Muscle layer of colon (tissue), 2 donors: ENCODE results near the gene LITAF.
"Not testable (repeated sequence)": the region's sequence is repeated elsewhere in the genome, so short reads cannot be mapped to it uniquely, and the experiment has no call there.

Experiments
- H3K27ac ChIP-seq: one replicate; pipeline ENCODE4 v1.7.0; 2013; ENCODE audit warnings: low read depth, mild to moderate bottlenecking, low read length, moderate library complexity
- H3K27me3 ChIP-seq, 2 donors: one replicate each; pipeline ENCODE4 v1.7.0; 2013; ENCODE audit warnings: low read length in 2 of 2, mild to moderate bottlenecking in 2 of 2; ENCODE audit not compliant: insufficient read depth in 2 of 2, control insufficient read depth in 1 of 2
- H3K36me3 ChIP-seq: one replicate; pipeline ENCODE4 v1.7.0; 2013; ENCODE audit warnings: mild to moderate bottlenecking, low read length; ENCODE audit not compliant: insufficient read depth
- H3K4me1 ChIP-seq: one replicate; pipeline ENCODE4 v1.7.0; 2013; ENCODE audit warnings: mild to moderate bottlenecking, low read length; ENCODE audit not compliant: insufficient read depth
- H3K4me3 ChIP-seq, 2 donors: one replicate each; pipeline ENCODE4 v1.7.0; 2013; ENCODE audit warnings: low read length in 2 of 2, low read depth in 1 of 2, mild to moderate bottlenecking in 1 of 2, moderate library complexity in 1 of 2
- H3K9ac ChIP-seq: one replicate; pipeline ENCODE4 v1.7.0; 2013; ENCODE audit warnings: low read length
- H3K9me3 ChIP-seq: one replicate; pipeline ENCODE4 v1.7.0; 2013; ENCODE audit warnings: mild to moderate bottlenecking, low read length
- donor health status: abdominal sarcoma.
- donor health status: Adenocarcinoma of cecum.

The LITAF gene

DNA sequence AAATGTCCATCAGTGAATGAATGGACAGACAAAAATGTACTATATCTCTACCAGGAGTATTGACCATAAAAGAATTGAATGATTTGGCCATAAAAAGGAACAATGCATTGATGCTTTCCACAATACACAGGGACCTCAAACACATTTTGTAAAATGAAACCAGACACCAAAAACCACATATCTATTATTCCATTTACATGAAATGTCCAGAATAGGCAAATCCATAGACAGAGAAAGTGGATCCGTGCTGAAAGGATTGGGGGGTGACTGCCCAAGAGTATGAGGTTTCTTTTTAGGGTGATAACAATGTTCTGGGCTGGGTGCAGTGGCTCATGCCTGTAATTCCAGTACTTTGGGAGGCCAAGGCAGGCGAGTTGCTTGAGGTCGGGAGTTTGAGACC is 6.9 kb upstream of the LITAF start:
- no peaks in the 10 kb centered on the region for H3K27me3 ChIP-seq
- no peak overlapping the region for H3K9ac ChIP-seq
- no peak overlapping the region for H3K4me3 ChIP-seq
- H3K36me3 ChIP-seq = no peaks in the 10 kb centered on the region
- no peaks in the 10 kb centered on the region for H3K4me1 ChIP-seq
- H3K27ac ChIP-seq = no peak overlapping the region
- no peaks in the 10 kb centered on the region for H3K9me3 ChIP-seq

DNA sequence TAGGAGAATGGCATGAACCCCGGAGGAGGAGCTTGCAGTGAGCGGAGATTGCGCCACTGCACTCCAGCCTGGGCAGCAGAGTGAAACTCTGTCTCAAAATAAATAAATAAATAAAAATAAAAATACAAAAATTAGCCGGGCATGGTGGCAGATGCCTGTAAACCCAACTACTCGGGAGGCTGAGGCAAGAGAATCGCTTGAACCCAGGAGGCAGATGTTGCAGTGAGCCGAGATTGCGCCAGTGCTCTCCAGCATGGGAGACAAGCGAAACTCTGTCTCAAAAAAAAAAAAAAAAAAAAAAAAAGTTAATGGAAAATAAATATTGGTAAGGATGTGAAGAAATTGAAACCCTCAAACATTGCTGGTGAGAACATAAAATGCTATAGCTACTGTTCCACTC is 6.4 kb upstream of the LITAF start:
- not testable (repeated sequence) for H3K9ac ChIP-seq, H3K27me3 ChIP-seq, H3K4me3 ChIP-seq, H3K4me1 ChIP-seq, H3K36me3 ChIP-seq, H3K27ac ChIP-seq, H3K9me3 ChIP-seq

- not testable (repeated sequence) for H3K4me1 ChIP-seq, H3K9me3 ChIP-seq, H3K27me3 ChIP-seq, H3K36me3 ChIP-seq, H3K27ac ChIP-seq, H3K9ac ChIP-seq, H3K4me3 ChIP-seq
Measured at GRCh38 chr16:11591630-11592029, 4.9 kb upstream of the LITAF start.

GRCh38 chr16:11589198-11589550 is 2.5 kb upstream of the LITAF start:
- Histone ChIP-seq H3K4me1 (peaks cover 7% of the 10 kb centered on the region), H3K4me3 (no peak overlapping the region), H3K9ac (no peak overlapping the region), H3K9me3 (no peaks in the 10 kb centered on the region), H3K36me3 (no peaks in the 10 kb centered on the region), H3K27me3 (peaks cover 0 to 9% of the 10 kb centered on the region in 2 donors), H3K27ac (no peak overlapping the region)

DNA sequence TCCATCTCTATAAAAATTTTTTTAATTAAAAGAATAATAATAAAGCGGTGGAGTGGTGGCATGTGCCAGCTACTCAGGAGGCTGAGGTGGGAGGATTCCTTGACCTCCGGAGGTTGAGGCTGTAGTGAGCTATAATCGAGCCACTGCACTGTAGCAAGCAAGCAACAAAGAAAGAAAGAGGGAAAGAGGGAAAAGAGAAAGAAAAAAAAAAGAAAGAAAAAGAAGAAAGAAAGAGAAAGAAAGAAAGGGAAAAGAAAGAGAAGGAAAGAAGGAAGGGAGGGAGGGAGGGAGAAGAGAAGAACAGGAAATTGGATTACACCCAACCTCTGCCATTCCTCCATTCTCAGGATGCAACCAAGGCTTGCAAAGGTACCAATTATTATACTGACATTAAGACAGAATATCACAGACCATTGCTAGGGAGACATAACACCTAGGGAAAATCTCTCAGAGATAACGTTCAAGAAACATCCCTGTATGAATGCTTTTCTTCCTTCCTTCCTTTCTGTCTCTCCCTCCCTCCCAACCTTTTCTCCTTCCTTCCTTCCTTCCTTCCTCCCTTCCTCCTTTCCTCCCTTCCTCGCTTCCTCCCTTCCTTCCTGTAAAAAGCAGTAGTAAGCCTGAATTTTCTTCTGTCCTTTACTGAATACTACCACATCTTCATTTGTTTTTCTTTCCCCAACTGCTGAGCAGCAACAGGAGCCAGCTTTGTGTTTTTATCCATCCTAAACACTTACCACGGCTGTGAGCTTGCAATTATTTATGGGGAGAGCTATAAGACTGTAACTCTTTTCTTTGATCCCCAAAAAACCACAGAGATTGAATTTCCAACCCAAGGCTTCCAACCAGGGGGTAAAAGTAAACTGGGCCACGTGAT is 1.8 kb upstream of the LITAF start:
- Histone ChIP-seq H3K4me3 (no peak overlapping the region), H3K27me3 (peaks cover 0 to 9% of the 10 kb centered on the region in 2 donors), H3K9me3 (no peaks in the 10 kb centered on the region), H3K27ac (no peak overlapping the region), H3K9ac (no peak overlapping the region), H3K4me1 (peaks cover 7% of the 10 kb centered on the region), H3K36me3 (no peaks in the 10 kb centered on the region)

- Histone ChIP-seq H3K27ac (peak overlapping the region; percentile 73), H3K9ac (peak overlapping the region; percentile 82), H3K4me1 (peaks cover 7% of the 10 kb centered on the region), H3K4me3 (peak overlapping the region; percentile 76 to 90), H3K9me3 (no peaks in the 10 kb centered on the region), H3K36me3 (no peaks in the 10 kb centered on the region), H3K27me3 (peaks cover 0 to 9% of the 10 kb centered on the region in 2 donors)
Measured at GRCh38 chr16:11587643-11588247, 1.0 kb upstream of the LITAF start.

DNA sequence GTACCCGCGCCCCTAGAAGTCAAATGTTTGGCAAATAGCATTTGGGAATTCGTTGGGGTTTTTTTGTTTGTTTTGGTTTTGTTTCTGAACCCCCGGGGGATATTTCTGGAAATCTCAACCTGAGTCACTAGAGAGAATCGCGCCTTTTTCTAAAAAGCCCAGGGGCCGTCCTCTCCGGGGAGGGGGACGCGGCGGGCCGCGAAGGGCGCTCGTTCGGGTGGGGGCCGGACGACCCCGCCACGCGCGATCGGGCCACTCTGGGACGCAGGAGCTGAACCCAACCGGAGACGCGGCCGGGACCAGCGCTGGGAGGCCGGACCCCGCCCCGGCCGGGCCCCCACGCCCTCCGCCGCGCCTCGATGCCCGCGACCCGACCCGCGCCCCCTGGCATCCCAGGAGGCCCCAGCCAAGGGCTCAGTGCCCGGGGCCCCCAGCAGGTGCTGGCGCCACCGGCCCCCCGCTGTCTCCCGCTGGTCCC is 302 bp downstream of the LITAF start:
- H3K36me3 ChIP-seq = no peaks in the 10 kb centered on the region
- no peaks in the 10 kb centered on the region for H3K9me3 ChIP-seq
- peak overlapping the region; percentile 68 for H3K9ac ChIP-seq
- H3K4me1 ChIP-seq = peaks cover 7% of the 10 kb centered on the region
- peak overlapping the region; percentile 73 for H3K27ac ChIP-seq
- H3K27me3 ChIP-seq = peaks cover 0 to 9% of the 10 kb centered on the region in 2 donors
- peak overlapping the region; percentile 74 to 90 for H3K4me3 ChIP-seq

DNA sequence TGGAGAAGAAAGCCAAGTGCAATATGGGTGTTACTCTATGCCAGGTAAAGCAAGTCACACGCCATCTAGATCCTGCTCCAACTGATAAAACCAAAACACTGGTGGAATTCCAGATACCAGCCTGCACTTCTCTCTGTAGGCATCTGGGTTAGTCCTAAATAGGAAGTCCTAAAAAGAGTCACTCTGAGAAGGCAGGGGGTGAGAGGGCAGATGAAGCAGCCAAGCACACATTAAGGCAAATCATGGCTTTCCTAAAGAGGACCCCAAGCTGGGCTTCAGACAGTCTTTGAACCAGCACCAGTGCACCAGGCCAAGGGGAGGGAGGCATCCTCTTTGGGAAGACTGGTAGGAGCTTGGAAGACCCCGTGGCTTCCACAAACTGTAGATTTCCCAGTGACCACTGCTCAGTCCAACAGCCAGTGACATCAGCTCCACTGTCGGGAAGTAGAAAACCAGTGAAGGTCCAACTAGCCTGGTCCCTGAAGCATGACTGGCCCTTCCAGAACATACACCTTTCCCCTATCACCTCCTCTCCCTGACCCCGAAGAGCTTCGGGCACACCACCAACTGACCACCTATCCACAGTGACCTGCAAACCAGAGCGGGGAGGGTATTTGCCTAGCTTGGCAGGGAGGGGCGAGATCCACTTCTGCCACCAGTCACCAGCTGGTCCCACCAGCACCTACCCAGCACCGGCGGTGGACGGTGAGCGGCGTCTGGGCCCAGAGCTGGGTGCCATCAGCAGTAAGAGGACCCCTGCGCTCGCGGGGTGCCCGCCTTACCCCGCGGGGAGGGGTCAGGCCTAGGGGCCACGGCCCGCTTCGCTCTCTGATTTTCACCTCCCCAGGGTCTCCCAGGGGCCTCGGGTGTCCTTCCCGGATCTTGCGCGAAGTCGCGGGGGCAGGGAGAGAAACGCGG is 1.0 kb downstream of the LITAF start:
- peaks cover 0 to 9% of the 10 kb centered on the region in 2 donors for H3K27me3 ChIP-seq
- H3K4me1 ChIP-seq = peaks cover 7% of the 10 kb centered on the region
- H3K4me3 ChIP-seq = peak overlapping the region; percentile 74 to 90
- H3K9me3 ChIP-seq = no peaks in the 10 kb centered on the region
- peak overlapping the region; percentile 68 for H3K9ac ChIP-seq
- no peaks in the 10 kb centered on the region for H3K36me3 ChIP-seq
- H3K27ac ChIP-seq = peak overlapping the region; percentile 73

- H3K9me3 ChIP-seq = no peaks in the 10 kb centered on the region
- no peaks in the 10 kb centered on the region for H3K36me3 ChIP-seq
- no peak overlapping the region for H3K27ac ChIP-seq
- H3K4me3 ChIP-seq = peak overlapping the region in 1 of 2 donors; percentile 29
- H3K4me1 ChIP-seq = peaks cover 7% of the 10 kb centered on the region
- peaks cover 0 to 9% of the 10 kb centered on the region in 2 donors for H3K27me3 ChIP-seq
- no peak overlapping the region for H3K9ac ChIP-seq
Measured at GRCh38 chr16:11583889-11584565, 2.7 kb downstream of the LITAF start.

DNA sequence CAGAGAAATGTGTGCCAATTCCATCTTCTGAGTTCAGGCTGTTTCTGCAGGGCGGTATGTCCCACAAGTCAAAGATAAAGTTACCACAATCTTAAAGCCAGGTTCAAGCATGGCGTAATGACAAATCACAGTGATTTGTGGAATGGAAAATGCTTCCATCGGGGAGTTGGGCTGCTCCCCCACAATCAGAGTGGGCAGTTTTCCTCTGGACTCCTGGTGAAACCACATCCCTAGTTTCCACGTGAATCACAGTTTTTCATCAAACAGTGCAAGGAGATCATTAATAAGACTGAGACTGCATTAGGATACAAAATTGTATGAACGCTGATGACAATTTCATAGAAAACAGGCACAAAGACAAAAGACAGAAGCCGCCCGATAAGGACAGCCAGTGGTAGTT is 3.6 kb downstream of the LITAF start:
- H3K9me3 ChIP-seq = no peaks in the 10 kb centered on the region
- H3K4me1 ChIP-seq = peaks cover 7% of the 10 kb centered on the region
- H3K4me3 ChIP-seq = no peak overlapping the region
- no peak overlapping the region for H3K9ac ChIP-seq
- H3K36me3 ChIP-seq = no peaks in the 10 kb centered on the region
- peaks cover 0 to 9% of the 10 kb centered on the region in 2 donors for H3K27me3 ChIP-seq
- no peak overlapping the region for H3K27ac ChIP-seq
